GM12801 (cell line): Measurements from ENCODE around the gene SNCG.

Source experiments
- CTCF ChIP-seq: IDR thresholded peaks from one replicate; pipeline ENCODE4 v1.5.1; 2011; ENCODE audit warnings: control low read depth; ENCODE audit not compliant: insufficient read length; ENCODE audit errors: extremely low read depth

Gene SNCG

GRCh38 chr10:86965986-86966654 is 7.7 kb downstream of the SNCG start:
- TF ChIP-seq CTCF, result no peak

- TF ChIP-seq CTCF, result no peak
These were observed 9.1 kb downstream of the SNCG start for GRCh38 chr10:86967481-86967941.

GRCh38 chr10:86968271-86968993 is 10.0 kb downstream of the SNCG start, which contains the start of gene ADIRF:
ADIRF (plus strand) TSS chr10:86968482; CDS start chr10:86968545, 63 bp downstream.
- no peak for TF ChIP-seq CTCF

GRCh38 chr10:86968994-86969355 is 10.6 kb downstream of the SNCG start:
- no peak for TF ChIP-seq CTCF

- TF ChIP-seq CTCF, result no peak
These were observed 11.1 kb downstream of the SNCG start for GRCh38 chr10:86969421-86970041.

GRCh38 chr10:86970162-86970981 is 12.0 kb downstream of the SNCG start:
- no peak for TF ChIP-seq CTCF

GRCh38 chr10:86970982-86971231 is 12.5 kb downstream of the SNCG start:
- no peak for TF ChIP-seq CTCF
